ENCODE results near the gene DGKI. TPM values are rescaled to one million over a fixed set of nuclear protein-coding genes. Genes with fewer than 3 reads are reported as not detected.

DGKI gene
- total RNA-seq, 1 experiment from 2014 or later = not detected

GRCh38 chr7:137850571-137850970, 3.8 kb upstream of the DGKI start:
- Histone ChIP-seq H3K9me2 (replicated peaks; ENCODE audit: insufficient read depth, low read length) (no peaks in the 10 kb centered on the region), H3K79me2 (ENCODE audit: low read length) (no peaks in the 10 kb centered on the region), H2AFZ (ENCODE audit: low read length) (no peak overlapping the region), H4K20me1 (ENCODE audit: insufficient read depth, low read depth, low read length) (no peaks in the 10 kb centered on the region), H3K9me3 (ENCODE audit: low read length) (no peaks in the 10 kb centered on the region), H3K4me2 (ENCODE audit: low read depth, low read length, poor library complexity, severe bottlenecking) (no peak overlapping the region), H3K9ac (ENCODE audit: low read length) (no peak overlapping the region), H3K4me1 (ENCODE audit: low read length) (no peaks in the 10 kb centered on the region), H3K4me3 (ENCODE audit: low read length) (no peak overlapping the region), H3K27me3 (ENCODE audit: low read length) (no peaks in the 10 kb centered on the region), H3K36me3 (ENCODE audit: insufficient read depth, low read length) (no peaks in the 10 kb centered on the region), H3K27ac (ENCODE audit: low read length) (no peak overlapping the region)
- no peak for DNase-seq

- Histone ChIP-seq H3K27me3 (ENCODE audit: low read length) (no peaks in the 10 kb centered on the region), H2AFZ (ENCODE audit: low read length) (no peak overlapping the region), H3K4me2 (ENCODE audit: low read depth, low read length, poor library complexity, severe bottlenecking) (no peak overlapping the region), H3K27ac (ENCODE audit: low read length) (no peak overlapping the region), H4K20me1 (ENCODE audit: insufficient read depth, low read depth, low read length) (no peaks in the 10 kb centered on the region), H3K9me3 (ENCODE audit: low read length) (no peaks in the 10 kb centered on the region), H3K9ac (ENCODE audit: low read length) (no peak overlapping the region), H3K4me3 (ENCODE audit: low read length) (no peak overlapping the region), H3K9me2 (replicated peaks; ENCODE audit: insufficient read depth, low read length) (no peaks in the 10 kb centered on the region), H3K4me1 (ENCODE audit: low read length) (no peaks in the 10 kb centered on the region), H3K36me3 (ENCODE audit: insufficient read depth, low read length) (no peaks in the 10 kb centered on the region), H3K79me2 (ENCODE audit: low read length) (no peaks in the 10 kb centered on the region)
- no peak for DNase-seq
These were observed 1.3 kb upstream of the DGKI start for GRCh38 chr7:137848095-137848494.

GRCh38 chr7:137847568-137848050, 835 bp upstream of the DGKI start:
- H3K27me3 ChIP-seq (ENCODE audit: low read length) = no peaks in the 10 kb centered on the region
- H3K4me3 ChIP-seq (ENCODE audit: low read length) = no peak overlapping the region
- no peaks in the 10 kb centered on the region for H3K4me1 ChIP-seq (ENCODE audit: low read length)
- no peaks in the 10 kb centered on the region for H3K9me3 ChIP-seq (ENCODE audit: low read length)
- no peak overlapping the region for H2AFZ ChIP-seq (ENCODE audit: low read length)
- H3K9me2 ChIP-seq (replicated peaks; ENCODE audit: insufficient read depth, low read length) = no peaks in the 10 kb centered on the region
- H3K79me2 ChIP-seq (ENCODE audit: low read length) = no peaks in the 10 kb centered on the region
- no peak for DNase-seq
- H3K27ac ChIP-seq (ENCODE audit: low read length) = no peak overlapping the region
- no peak overlapping the region for H3K9ac ChIP-seq (ENCODE audit: low read length)
- H4K20me1 ChIP-seq (ENCODE audit: insufficient read depth, low read depth, low read length) = no peaks in the 10 kb centered on the region
- H3K36me3 ChIP-seq (ENCODE audit: insufficient read depth, low read length) = no peaks in the 10 kb centered on the region
- H3K4me2 ChIP-seq (ENCODE audit: low read depth, low read length, poor library complexity, severe bottlenecking) = no peak overlapping the region

- Histone ChIP-seq H3K79me2 (ENCODE audit: low read length) (no peaks in the 10 kb centered on the region), H3K4me1 (ENCODE audit: low read length) (no peaks in the 10 kb centered on the region), H3K27ac (ENCODE audit: low read length) (no peak overlapping the region), H3K27me3 (ENCODE audit: low read length) (no peaks in the 10 kb centered on the region), H3K4me2 (ENCODE audit: low read depth, low read length, poor library complexity, severe bottlenecking) (no peak overlapping the region), H2AFZ (ENCODE audit: low read length) (no peak overlapping the region), H3K9me2 (replicated peaks; ENCODE audit: insufficient read depth, low read length) (no peaks in the 10 kb centered on the region), H3K9me3 (ENCODE audit: low read length) (no peaks in the 10 kb centered on the region), H4K20me1 (ENCODE audit: insufficient read depth, low read depth, low read length) (no peaks in the 10 kb centered on the region), H3K36me3 (ENCODE audit: insufficient read depth, low read length) (no peaks in the 10 kb centered on the region), H3K9ac (ENCODE audit: low read length) (no peak overlapping the region), H3K4me3 (ENCODE audit: low read length) (no peak overlapping the region)
- no peak for DNase-seq
These were observed 286 bp downstream of the DGKI start for GRCh38 chr7:137846549-137846826.

GRCh38 chr7:137844677-137845425, 1.9 kb downstream of the DGKI start:
- H3K27ac ChIP-seq (ENCODE audit: low read length) = no peak overlapping the region
- DNase-seq = no peak
- no peaks in the 10 kb centered on the region for H3K9me3 ChIP-seq (ENCODE audit: low read length)
- H3K36me3 ChIP-seq (ENCODE audit: insufficient read depth, low read length) = no peaks in the 10 kb centered on the region
- no peaks in the 10 kb centered on the region for H3K27me3 ChIP-seq (ENCODE audit: low read length)
- no peaks in the 10 kb centered on the region for H3K9me2 ChIP-seq (replicated peaks; ENCODE audit: insufficient read depth, low read length)
- H3K4me3 ChIP-seq (ENCODE audit: low read length) = no peak overlapping the region
- H2AFZ ChIP-seq (ENCODE audit: low read length) = no peak overlapping the region
- no peak overlapping the region for H3K4me2 ChIP-seq (ENCODE audit: low read depth, low read length, poor library complexity, severe bottlenecking)
- no peak overlapping the region for H3K9ac ChIP-seq (ENCODE audit: low read length)
- H3K79me2 ChIP-seq (ENCODE audit: low read length) = no peaks in the 10 kb centered on the region
- H3K4me1 ChIP-seq (ENCODE audit: low read length) = no peaks in the 10 kb centered on the region
- no peaks in the 10 kb centered on the region for H4K20me1 ChIP-seq (ENCODE audit: insufficient read depth, low read depth, low read length)

GRCh38 chr7:137839903-137840779, 6.6 kb downstream of the DGKI start:
- no peaks in the 10 kb centered on the region for H3K9me2 ChIP-seq (replicated peaks; ENCODE audit: insufficient read depth, low read length)
- no peak overlapping the region for H3K9ac ChIP-seq (ENCODE audit: low read length)
- no peaks in the 10 kb centered on the region for H3K79me2 ChIP-seq (ENCODE audit: low read length)
- no peak overlapping the region for H3K4me3 ChIP-seq (ENCODE audit: low read length)
- H3K9me3 ChIP-seq (ENCODE audit: low read length) = no peaks in the 10 kb centered on the region
- no peaks in the 10 kb centered on the region for H3K36me3 ChIP-seq (ENCODE audit: insufficient read depth, low read length)
- H3K4me1 ChIP-seq (ENCODE audit: low read length) = no peaks in the 10 kb centered on the region
- DNase-seq = no peak
- H2AFZ ChIP-seq (ENCODE audit: low read length) = no peak overlapping the region
- H3K27me3 ChIP-seq (ENCODE audit: low read length) = no peaks in the 10 kb centered on the region
- H4K20me1 ChIP-seq (ENCODE audit: insufficient read depth, low read depth, low read length) = no peaks in the 10 kb centered on the region
- H3K4me2 ChIP-seq (ENCODE audit: low read depth, low read length, poor library complexity, severe bottlenecking) = no peak overlapping the region
- H3K27ac ChIP-seq (ENCODE audit: low read length) = no peak overlapping the region

- Histone ChIP-seq H3K9ac (ENCODE audit: low read length) (no peak overlapping the region), H4K20me1 (ENCODE audit: insufficient read depth, low read depth, low read length) (no peaks in the 10 kb centered on the region), H3K27ac (ENCODE audit: low read length) (no peak overlapping the region), H3K9me3 (ENCODE audit: low read length) (no peaks in the 10 kb centered on the region), H3K4me3 (ENCODE audit: low read length) (no peak overlapping the region), H3K27me3 (ENCODE audit: low read length) (no peaks in the 10 kb centered on the region), H3K79me2 (ENCODE audit: low read length) (no peaks in the 10 kb centered on the region), H3K4me1 (ENCODE audit: low read length) (no peaks in the 10 kb centered on the region), H3K4me2 (ENCODE audit: low read depth, low read length, poor library complexity, severe bottlenecking) (no peak overlapping the region), H2AFZ (ENCODE audit: low read length) (no peak overlapping the region), H3K36me3 (ENCODE audit: insufficient read depth, low read length) (no peaks in the 10 kb centered on the region), H3K9me2 (replicated peaks; ENCODE audit: insufficient read depth, low read length) (no peaks in the 10 kb centered on the region)
- DNase-seq = no peak
These were observed 8.0 kb downstream of the DGKI start for GRCh38 chr7:137838706-137839315.

- Histone ChIP-seq H3K9ac (ENCODE audit: low read length) (no peak overlapping the region), H3K27me3 (ENCODE audit: low read length) (no peaks in the 10 kb centered on the region), H3K9me3 (ENCODE audit: low read length) (no peaks in the 10 kb centered on the region), H2AFZ (ENCODE audit: low read length) (no peak overlapping the region), H3K9me2 (replicated peaks; ENCODE audit: insufficient read depth, low read length) (no peaks in the 10 kb centered on the region), H3K27ac (ENCODE audit: low read length) (no peak overlapping the region), H3K4me2 (ENCODE audit: low read depth, low read length, poor library complexity, severe bottlenecking) (no peak overlapping the region), H3K4me3 (ENCODE audit: low read length) (no peak overlapping the region), H3K36me3 (ENCODE audit: insufficient read depth, low read length) (no peaks in the 10 kb centered on the region), H4K20me1 (ENCODE audit: insufficient read depth, low read depth, low read length) (no peaks in the 10 kb centered on the region), H3K79me2 (ENCODE audit: low read length) (no peaks in the 10 kb centered on the region), H3K4me1 (ENCODE audit: low read length) (no peaks in the 10 kb centered on the region)
- no peak for DNase-seq
These were observed 10.2 kb downstream of the DGKI start for GRCh38 chr7:137836541-137836940.

Measured in Karpas-422 (cell line).